Esophagus muscularis mucosa (tissue), 4 donors: ENCODE data around the gene TUBAL3. TPM values are rescaled to one million over a fixed set of nuclear protein-coding genes. Genes with fewer than 3 reads are reported as not detected.

Experiments used
- DNase-seq: peaks from one replicate; pipeline ENCODE4 v3.0.0-alpha.2; 2017; ENCODE audit errors: extremely low spot score
- H3K27ac ChIP-seq, 4 donors: fragments of 200-600 bp; sonication (generic); replicated peaks in 1 of 4; 1 replicate in 3 of 4; 2 replicates in 1 of 4; pipeline ENCODE4 v1.5.1; 2016 to 2019; ENCODE audit warnings: mild to moderate bottlenecking in 1 of 4
- H3K27me3 ChIP-seq, 4 donors: fragments of 200-600 bp; sonication (generic); one replicate each; pipeline versions ENCODE4 v1.5.1 to v1.6.0; 2016 to 2019
- H3K36me3 ChIP-seq, 4 donors: fragments of 200-600 bp; sonication (generic); one replicate each; pipeline ENCODE4 v1.5.1; 2016 to 2019
- H3K4me1 ChIP-seq, 4 donors: fragments of 200-600 bp; sonication (generic); one replicate each; pipeline ENCODE4 v1.5.1; 2016 to 2019
- H3K4me3 ChIP-seq, 4 donors: fragments of 200-600 bp; sonication (generic); 1 replicate in 2 of 4; 2 replicates in 2 of 4; pipeline ENCODE4 v1.5.1; 2016 to 2019; ENCODE audit warnings: mild to moderate bottlenecking in 4 of 4, moderate library complexity in 1 of 4
- H3K9me3 ChIP-seq, 4 donors: fragments of 200-600 bp; sonication (generic); 1 replicate in 3 of 4; 2 replicates in 1 of 4; pipeline ENCODE4 v1.5.1; 2016 to 2019
- CTCF ChIP-seq, 3 experiments: fragments of 200-600 bp in 2 of 3; fragments of 450-650 bp in 1 of 3; sonication (generic) in 2 of 3; IDR thresholded peaks; one replicate each; pipeline ENCODE4 v1.5.1; 2017 to 2019; ENCODE audit warnings: antibody characterized with exemption in 3 of 3, mild to moderate bottlenecking in 2 of 3, moderate library complexity in 1 of 3
- EP300 ChIP-seq: sonication (generic); formaldehyde crosslinking; IDR thresholded peaks from one replicate; pipeline ENCODE4 v1.6.1; 2017; ENCODE audit warnings: antibody characterized with exemption
- POLR2A ChIP-seq: fragments of 450-650 bp; IDR thresholded peaks from one replicate; pipeline ENCODE4 v1.6.1; 2017; ENCODE audit warnings: antibody characterized with exemption, moderate library complexity, mild to moderate bottlenecking, low read depth
- POLR2AphosphoS5 ChIP-seq, 2 donors: sonication (generic); formaldehyde crosslinking; IDR thresholded peaks; one replicate each; pipeline ENCODE4 v1.6.1; 2017; ENCODE audit warnings: antibody characterized with exemption in 2 of 2
- WGBS: methylation state at CpG from one replicate; pipeline ENCODE4 v1.1.5; 2018; 5-methylcytosine and 5-hydroxymethylcytosine counted together
- intact Hi-C: fragments of 100-400 bp; cut with DNase I; formaldehyde crosslinking; loops from one replicate; pipeline ENCODE4 v1.15.1; 2023
- total RNA-seq, 4 donors: library from RNA; depleted of rRNA; stranded (reverse); fragments of >200 nt; gene quantifications; one replicate each; pipeline versions ENCODE4 v1.1.0 to v1.2.1, GENCODE V29; 2016

The TUBAL3 gene
- total RNA-seq, 4 donors from 2014 or later = 0.34 to 0.66 (median 0.52) TPM; not detected in 1

DNA sequence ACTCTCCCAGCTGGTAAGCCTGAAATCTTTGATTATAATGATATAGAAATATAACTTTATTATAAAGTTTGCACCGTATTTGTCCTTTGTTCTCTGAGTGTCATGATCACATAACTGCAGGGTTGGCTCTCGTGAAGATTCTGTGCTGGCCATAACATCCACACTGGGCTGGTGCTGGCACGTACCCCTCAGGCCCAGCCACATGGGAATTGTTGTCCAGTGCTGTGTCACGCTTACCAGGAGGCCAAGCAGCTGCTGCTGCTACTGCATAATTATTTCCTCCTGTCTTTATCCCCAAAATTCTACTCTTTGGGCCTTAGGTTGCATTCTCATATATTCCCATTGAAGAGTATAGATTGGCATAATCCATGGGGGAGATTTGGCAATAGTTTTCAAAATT is 60.6 kb downstream of the TUBAL3 start:
- Histone ChIP-seq H3K27ac (no peak overlapping the region), H3K9me3 (no peaks in the 10 kb centered on the region), H3K27me3 (peaks cover 0 to 10% (median 0%) of the 10 kb centered on the region in 4 donors), H3K4me3 (no peak overlapping the region), H3K4me1 (no peaks in the 10 kb centered on the region), H3K36me3 (no peaks in the 10 kb centered on the region)
- 70% methylated on average over 4 of the region's 4 CpGs for WGBS
- no peak for TF ChIP-seq CTCF (IDR thresholded peaks at IDR 0.05)
- TF ChIP-seq POLR2A = no peak
- TF ChIP-seq EP300 = no peak
- no peak for TF ChIP-seq POLR2AphosphoS5 (IDR thresholded peaks at IDR 0.05)
- DNase-seq = no peak
- intact Hi-C loops = no loop called here

GRCh38 chr10:5343561-5343960 is 61.1 kb downstream of the TUBAL3 start:
- intact Hi-C loops = no loop called here
- Histone ChIP-seq H3K27ac (no peak overlapping the region), H3K4me3 (no peak overlapping the region), H3K36me3 (no peaks in the 10 kb centered on the region), H3K9me3 (no peaks in the 10 kb centered on the region), H3K27me3 (peaks cover 0 to 7% (median 0%) of the 10 kb centered on the region in 4 donors), H3K4me1 (no peaks in the 10 kb centered on the region)
- WGBS = 68% methylated on average over 4 of the region's 4 CpGs
- DNase-seq = no peak
- no peak for TF ChIP-seq EP300
- no peak for TF ChIP-seq CTCF (IDR thresholded peaks at IDR 0.05)
- no peak for TF ChIP-seq POLR2A
- TF ChIP-seq POLR2AphosphoS5 (IDR thresholded peaks at IDR 0.05) = no peak

Other genes starting within 250 kb of the TUBAL3 start
- not detected for gene AKR1C8, start 219.7 kb downstream of the TUBAL3 start, total RNA-seq
- not detected for gene AKR1C4, start 208.0 kb downstream of the TUBAL3 start, total RNA-seq
- not detected for gene UCN3, start 39.9 kb downstream of the TUBAL3 start, total RNA-seq
- 100 to 1,000 TPM; 272 to 430 (median 363) TPM for gene NET1, start 7.7 kb upstream of the TUBAL3 start, total RNA-seq
- not detected for gene CALML5, start 94.7 kb upstream of the TUBAL3 start, total RNA-seq
- gene CALML3, start 120.1 kb upstream of the TUBAL3 start, total RNA-seq = not detected